Ishikawa (cell line): ENCODE results near the gene C19orf67.

Experiments used
- CEBPB ChIP-seq: IDR thresholded peaks from 2 replicates; pipeline ENCODE4 v1.6.1; 2012
- CREB1 ChIP-seq: IDR thresholded peaks from 2 replicates; pipeline ENCODE4 v1.6.1; 2012; ENCODE audit warnings: low read depth
- EGR1 ChIP-seq: IDR thresholded peaks from 2 replicates; pipeline ENCODE4 v1.6.1; 2012
- EP300 ChIP-seq: IDR thresholded peaks from 2 replicates; pipeline ENCODE4 v1.6.1; 2012; ENCODE audit warnings: borderline replicate concordance
- FOXM1 ChIP-seq: IDR thresholded peaks from 2 replicates; pipeline ENCODE4 v1.6.1; 2012; ENCODE audit warnings: low read depth, borderline replicate concordance
- MAX ChIP-seq: IDR thresholded peaks from 2 replicates; pipeline ENCODE4 v1.6.1; 2012
- NFIC ChIP-seq: IDR thresholded peaks from 2 replicates; pipeline ENCODE4 v1.6.1; 2012
- RAD21 ChIP-seq: IDR thresholded peaks from 2 replicates; pipeline ENCODE4 v1.6.1; 2012; ENCODE audit warnings: low read depth
- TAF1 ChIP-seq: IDR thresholded peaks from 2 replicates; pipeline ENCODE4 v1.6.1; 2012; ENCODE audit warnings: low read depth, mild to moderate bottlenecking
- TCF12 ChIP-seq: IDR thresholded peaks from 2 replicates; pipeline ENCODE4 v1.6.1; 2012; ENCODE audit warnings: low read depth
- TEAD4 ChIP-seq: IDR thresholded peaks from 2 replicates; pipeline ENCODE4 v1.6.1; 2012
- YY1 ChIP-seq: IDR thresholded peaks from 2 replicates; pipeline ENCODE4 v1.6.1; 2012; ENCODE audit warnings: low read depth
- ZBTB7A ChIP-seq: IDR thresholded peaks from 2 replicates; pipeline ENCODE4 v1.6.1; 2012; ENCODE audit warnings: low read depth
- TF ChIP-seq, protein P1 (sequence below): IDR thresholded peaks from 2 replicates; pipeline ENCODE4 v1.6.1; 2012; ENCODE audit warnings: low read depth, mild to moderate bottlenecking
- TF ChIP-seq, protein P2 (sequence below): IDR thresholded peaks from 2 replicates; pipeline ENCODE4 v1.6.1; 2012

Gene C19orf67

GRCh38 chr19:14055396-14055795, 30.2 kb downstream of the C19orf67 start:
- TF ChIP-seq TEAD4 (no peak), EP300 (no peak), NFIC (no peak), MAX (no peak), ZBTB7A (no peak), EGR1 (no peak), YY1 (no peak), TAF1 (no peak)

GRCh38 chr19:14054721-14055120, 30.9 kb downstream of the C19orf67 start:
- no peak for TF ChIP-seq CEBPB
- TF ChIP-seq RAD21: no peak
- no peak for TF ChIP-seq FOXM1
- no peak for TF ChIP-seq EP300
- TF ChIP-seq TAF1: no peak
- no peak for TF ChIP-seq YY1
- TF ChIP-seq, protein P1, sequence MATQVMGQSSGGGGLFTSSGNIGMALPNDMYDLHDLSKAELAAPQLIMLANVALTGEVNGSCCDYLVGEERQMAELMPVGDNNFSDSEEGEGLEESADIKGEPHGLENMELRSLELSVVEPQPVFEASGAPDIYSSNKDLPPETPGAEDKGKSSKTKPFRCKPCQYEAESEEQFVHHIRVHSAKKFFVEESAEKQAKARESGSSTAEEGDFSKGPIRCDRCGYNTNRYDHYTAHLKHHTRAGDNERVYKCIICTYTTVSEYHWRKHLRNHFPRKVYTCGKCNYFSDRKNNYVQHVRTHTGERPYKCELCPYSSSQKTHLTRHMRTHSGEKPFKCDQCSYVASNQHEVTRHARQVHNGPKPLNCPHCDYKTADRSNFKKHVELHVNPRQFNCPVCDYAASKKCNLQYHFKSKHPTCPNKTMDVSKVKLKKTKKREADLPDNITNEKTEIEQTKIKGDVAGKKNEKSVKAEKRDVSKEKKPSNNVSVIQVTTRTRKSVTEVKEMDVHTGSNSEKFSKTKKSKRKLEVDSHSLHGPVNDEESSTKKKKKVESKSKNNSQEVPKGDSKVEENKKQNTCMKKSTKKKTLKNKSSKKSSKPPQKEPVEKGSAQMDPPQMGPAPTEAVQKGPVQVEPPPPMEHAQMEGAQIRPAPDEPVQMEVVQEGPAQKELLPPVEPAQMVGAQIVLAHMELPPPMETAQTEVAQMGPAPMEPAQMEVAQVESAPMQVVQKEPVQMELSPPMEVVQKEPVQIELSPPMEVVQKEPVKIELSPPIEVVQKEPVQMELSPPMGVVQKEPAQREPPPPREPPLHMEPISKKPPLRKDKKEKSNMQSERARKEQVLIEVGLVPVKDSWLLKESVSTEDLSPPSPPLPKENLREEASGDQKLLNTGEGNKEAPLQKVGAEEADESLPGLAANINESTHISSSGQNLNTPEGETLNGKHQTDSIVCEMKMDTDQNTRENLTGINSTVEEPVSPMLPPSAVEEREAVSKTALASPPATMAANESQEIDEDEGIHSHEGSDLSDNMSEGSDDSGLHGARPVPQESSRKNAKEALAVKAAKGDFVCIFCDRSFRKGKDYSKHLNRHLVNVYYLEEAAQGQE: no peak
- no peak for TF ChIP-seq ZBTB7A
- TF ChIP-seq CREB1: no peak
- TF ChIP-seq, protein P2, sequence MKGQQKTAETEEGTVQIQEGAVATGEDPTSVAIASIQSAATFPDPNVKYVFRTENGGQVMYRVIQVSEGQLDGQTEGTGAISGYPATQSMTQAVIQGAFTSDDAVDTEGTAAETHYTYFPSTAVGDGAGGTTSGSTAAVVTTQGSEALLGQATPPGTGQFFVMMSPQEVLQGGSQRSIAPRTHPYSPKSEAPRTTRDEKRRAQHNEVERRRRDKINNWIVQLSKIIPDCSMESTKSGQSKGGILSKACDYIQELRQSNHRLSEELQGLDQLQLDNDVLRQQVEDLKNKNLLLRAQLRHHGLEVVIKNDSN: no peak
- TF ChIP-seq NFIC: no peak
- TF ChIP-seq EGR1: no peak
- TF ChIP-seq TCF12: no peak
- TF ChIP-seq MAX: no peak
- no peak for TF ChIP-seq TEAD4

DNA sequence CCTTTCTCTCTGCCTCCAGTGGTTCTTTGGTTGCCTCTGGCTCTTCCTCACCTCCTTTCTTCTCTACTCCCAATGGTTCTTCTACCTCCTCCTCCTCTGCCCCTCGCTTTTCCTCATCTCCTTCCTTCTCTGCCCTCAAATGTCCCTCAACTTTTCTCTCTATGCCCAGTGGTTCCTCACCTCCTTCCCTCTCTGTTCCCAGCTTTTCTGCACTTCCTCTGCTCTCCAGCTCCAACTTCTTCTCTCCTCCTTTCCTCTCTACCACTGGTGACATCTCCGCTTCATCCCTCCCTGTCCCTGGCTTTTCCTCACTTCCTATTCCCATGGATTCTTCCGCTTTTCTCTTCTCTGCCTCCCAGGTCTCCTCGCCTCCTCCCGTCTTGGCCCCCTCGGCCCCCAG, 31.5 kb downstream of the C19orf67 start:
- TF ChIP-seq RAD21: no peak
- TF ChIP-seq CEBPB: no peak
- TF ChIP-seq, protein P1: no peak
- no peak for TF ChIP-seq FOXM1

DNA sequence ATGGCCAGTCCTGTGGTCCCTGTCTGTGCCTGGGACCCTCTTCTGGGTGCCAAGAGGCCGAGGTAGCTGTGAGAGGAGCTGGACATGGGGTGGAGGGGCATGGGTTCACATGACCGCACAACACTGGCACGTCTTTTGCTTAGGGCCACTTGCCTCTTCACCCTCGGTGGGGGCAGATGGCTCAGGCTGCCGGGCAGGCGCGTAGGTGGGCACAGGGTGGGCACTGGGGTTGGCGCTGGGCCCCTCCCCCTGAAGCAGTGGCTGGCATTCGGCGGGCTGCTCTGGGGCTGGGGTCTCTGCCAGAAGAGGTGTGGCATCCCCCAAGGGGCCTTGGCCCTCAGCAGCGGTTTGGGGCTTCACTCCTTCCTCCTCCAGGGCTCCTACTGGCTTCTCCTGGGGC, 32.1 kb downstream of the C19orf67 start:
- no peak for TF ChIP-seq CEBPB
- no peak for TF ChIP-seq EP300
- TF ChIP-seq MAX: no peak
- TF ChIP-seq YY1: no peak
- TF ChIP-seq, protein P2: no peak
- no peak for TF ChIP-seq NFIC
- no peak for TF ChIP-seq TEAD4
- no peak for TF ChIP-seq RAD21
- no peak for TF ChIP-seq CREB1
- no peak for TF ChIP-seq ZBTB7A
- TF ChIP-seq, protein P1: no peak
- TF ChIP-seq TAF1: no peak
- TF ChIP-seq TCF12: no peak
- TF ChIP-seq EGR1: no peak

- TF ChIP-seq, protein P2: no peak
- TF ChIP-seq TCF12: no peak
- no peak for TF ChIP-seq ZBTB7A
- TF ChIP-seq MAX: no peak
- no peak for TF ChIP-seq EP300
- TF ChIP-seq YY1: no peak
- TF ChIP-seq CREB1: no peak
- TF ChIP-seq NFIC: no peak
- TF ChIP-seq EGR1: no peak
- no peak for TF ChIP-seq TEAD4
- TF ChIP-seq, protein P1: no peak
- no peak for TF ChIP-seq TAF1
- no peak for TF ChIP-seq FOXM1
- no peak for TF ChIP-seq RAD21
These were observed 32.6 kb downstream of the C19orf67 start for GRCh38 chr19:14053032-14053431.
